K562 (cell line): Measurements from ENCODE around the gene CLIP2. TPM values are rescaled to one million over a fixed set of nuclear protein-coding genes. Genes with fewer than 3 reads are reported as not detected.
A peak's percentile ranks its signal among the peaks of the same experiment; 100 is the strongest.

Source experiments
- ATF3 ChIP-seq, 2 experiments: fragments of 450-650 bp in 1 of 2; sonication (generic) in 1 of 2; formaldehyde crosslinking in 1 of 2; IDR thresholded peaks in 1 of 2; conservative IDR thresholded peaks in 1 of 2; 2 replicates each; pipeline versions ENCODE4 v1.6.1 to v1.8.1; 2016 to 2023; ENCODE audit warnings: mild to moderate bottlenecking in 2 of 2, moderate library complexity in 2 of 2, inconsistent platforms in 1 of 2, missing genetic modification reagents in 1 of 2
- BRF1 ChIP-seq: IDR thresholded peaks from 3 replicates; pipeline ENCODE4 v1.6.1; 2011; ENCODE audit warnings: borderline replicate concordance, mild to moderate bottlenecking; ENCODE audit not compliant: insufficient read length; ENCODE audit errors: extremely low read depth
- GTF2F1 ChIP-seq: IDR thresholded peaks from 2 replicates; pipeline ENCODE4 v1.6.1; 2011; ENCODE audit warnings: low read depth, low read length, improper control_type of control experiment
- KDM5B ChIP-seq: fragments of 200-600 bp; sonication (generic); IDR thresholded peaks from 2 replicates; pipeline ENCODE4 v1.6.1; 2012; ENCODE audit warnings: low read depth, mild to moderate bottlenecking, moderate library complexity, low read length, control low read depth, inconsistent platforms; ENCODE audit not compliant: insufficient replicate concordance
- KLF16 ChIP-seq: IDR thresholded peaks from 2 replicates; pipeline ENCODE4 v1.6.1; 2016; ENCODE audit warnings: antibody characterized with exemption
- NR4A1 ChIP-seq, 2 experiments: fragments of 250-450 bp in 1 of 2; fragments of 450-650 bp in 1 of 2; sonication (Bioruptor Pico) in 1 of 2; IDR thresholded peaks; 2 replicates each; pipeline versions ENCODE4 v1.4.0 to v1.6.1; 2016 to 2020; ENCODE audit warnings: mild to moderate bottlenecking in 2 of 2, missing compliant biosample characterization in 1 of 2, missing genetic modification characterization in 1 of 2, moderate library complexity in 1 of 2
- PHF21A ChIP-seq: fragments of 450-650 bp; IDR thresholded peaks from 2 replicates; pipeline ENCODE4 v1.6.1; 2017; ENCODE audit warnings: low read depth, borderline replicate concordance
- PKNOX1 ChIP-seq: fragments of 450-650 bp; IDR thresholded peaks from 2 replicates; pipeline ENCODE4 v1.6.1; 2016
- POLR2G ChIP-seq: fragments of 200-400 bp; formaldehyde crosslinking; IDR thresholded peaks from 2 replicates; pipeline ENCODE4 v1.6.1; 2017; ENCODE audit warnings: low read depth, mild to moderate bottlenecking, antibody characterized with exemption, low read length, moderate library complexity
- SIRT6 ChIP-seq: IDR thresholded peaks from one replicate; pipeline ENCODE4 v1.6.1; 2012; ENCODE audit warnings: low read depth, mild to moderate bottlenecking, control low read depth, inconsistent platforms, low read length, moderate library complexity
- SMAD2 ChIP-seq: fragments of 150-350 bp; IDR thresholded peaks from 2 replicates; pipeline ENCODE4 v1.6.1; 2014; ENCODE audit warnings: low read depth, mild to moderate bottlenecking, low read length
- SMARCB1 ChIP-seq: IDR thresholded peaks from 2 replicates; pipeline ENCODE4 v1.6.1; 2011; ENCODE audit warnings: improper control_type of control experiment, low read depth; ENCODE audit not compliant: insufficient read length
- SNIP1 ChIP-seq: fragments of 450-650 bp; IDR thresholded peaks from 2 replicates; pipeline ENCODE4 v1.7.1; 2017; ENCODE audit warnings: low read depth, mild to moderate bottlenecking
- STAT5B ChIP-seq: fragments of 250-450 bp; sonication (Bioruptor Pico); IDR thresholded peaks from 2 replicates; pipeline ENCODE4 v1.8.0; 2021; ENCODE audit warnings: mild to moderate bottlenecking, inconsistent platforms
- TEAD2 ChIP-seq: fragments of 450-650 bp; IDR thresholded peaks from 2 replicates; pipeline ENCODE4 v1.6.1; 2016; ENCODE audit warnings: missing genetic modification characterization, control low read depth, missing compliant biosample characterization
- TRIM28 ChIP-seq: fragments of 450-650 bp; IDR thresholded peaks from 2 replicates; pipeline ENCODE4 v1.6.1; 2017
- TSHZ1 ChIP-seq: fragments of 250-450 bp; sonication (Bioruptor Pico); IDR thresholded peaks from 2 replicates; pipeline ENCODE4 v1.4.0; 2020; ENCODE audit warnings: mild to moderate bottlenecking, moderate library complexity
- ZC3H4 ChIP-seq: sonication (generic); formaldehyde crosslinking; IDR thresholded peaks from 2 replicates; pipeline ENCODE4 v1.9.0; 2021; ENCODE audit warnings: missing genetic modification reagents, borderline replicate concordance
- ZNF143 ChIP-seq: sonication (generic); formaldehyde crosslinking; IDR thresholded peaks from 2 replicates; pipeline ENCODE4 v1.9.0; 2022; ENCODE audit warnings: mild to moderate bottlenecking, missing genetic modification reagents
- ZNF398 ChIP-seq: fragments of 250-450 bp; sonication (Bioruptor Pico); IDR thresholded peaks from 2 replicates; pipeline ENCODE4 v1.8.0; 2021; ENCODE audit warnings: moderate library complexity, mild to moderate bottlenecking, inconsistent platforms
- ZNF436 ChIP-seq: fragments of 250-450, 450-650 bp; sonication (Bioruptor Pico); formaldehyde crosslinking; IDR thresholded peaks from 2 replicates; pipeline ENCODE4 v1.7.0; 2020; ENCODE audit warnings: mild to moderate bottlenecking
- ZNF644 ChIP-seq: fragments of 200-800 bp; sonication (Bioruptor generic); IDR thresholded peaks from 2 replicates; pipeline ENCODE4 v1.6.1; 2016; ENCODE audit warnings: low read depth, missing genetic modification characterization, missing compliant biosample characterization
- polyA plus RNA-seq, 8 experiments: library from polyadenylated mRNA; depleted of rRNA in 4 of 8; stranded (reverse) in 5 of 8; unstranded in 3 of 8; fragments of >200 nt; fragmentation: Nextera tagmentation in 2 of 8; fragmentation: Illumina TruSeq in 1 of 8; extraction: Ambion mirVana in 2 of 8; extraction: Trizol in 1 of 8; gene quantifications; 2 replicates each; pipeline versions ENCODE4 v1.2.1 to v1.2.3, GENCODE V29; 2011 to 2014; ENCODE audit warnings: inconsistent platforms in 1 of 8, missing spikeins in 1 of 8
- total RNA-seq, 7 experiments: library from RNA; depleted of rRNA in 6 of 7; stranded (reverse); fragments of >200 nt in 6 of 7; fragmentation: Illumina TruSeq in 2 of 7; extraction: Trizol in 2 of 7; gene quantifications; 2 replicates each; pipeline versions ENCODE4 v1.2.1 to v1.2.3, GENCODE V29; 2011 to 2021; ENCODE audit warnings: low replicate concordance in 1 of 7

The CLIP2 gene
- total and polyA plus RNA-seq, 9 of the 15 experiments (the other 6 are each of a cell fraction or from before 2014, with no cell fraction given) = 0.07 to 5.4 (median 2.1) TPM

- TF ChIP-seq ATF3 (IDR thresholded peaks at IDR 0.05) = no peak
- no peak for TF ChIP-seq ATF3 (CRISPR knock-in tag; conservative IDR thresholded peaks at IDR 0.05)
- TF ChIP-seq ZNF143 = no peak
- no peak for TF ChIP-seq KDM5B
- no peak for TF ChIP-seq NR4A1 (CRISPR knock-in tag; IDR thresholded peaks at IDR 0.05)
- no peak for TF ChIP-seq NR4A1 (tag; IDR thresholded peaks at IDR 0.05)
- TF ChIP-seq GTF2F1 = no peak
- no peak for TF ChIP-seq POLR2G
- no peak for TF ChIP-seq SMAD2
- TF ChIP-seq ZNF398 (CRISPR knock-in tag) = no peak
- no peak for TF ChIP-seq ZNF644 (tag)
- TF ChIP-seq STAT5B (CRISPR knock-in tag) = no peak
- no peak for TF ChIP-seq TSHZ1 (CRISPR knock-in tag)
- no peak for TF ChIP-seq PKNOX1
- no peak for TF ChIP-seq TRIM28
- no peak for TF ChIP-seq SIRT6
- TF ChIP-seq ZC3H4 = no peak
- TF ChIP-seq ZNF436 (CRISPR knock-in tag) = no peak
- no peak for TF ChIP-seq PHF21A
- TF ChIP-seq TEAD2 (tag) = no peak
- peak; percentile 58; the same call in 1 of the 2 replicates for TF ChIP-seq KLF16
- TF ChIP-seq BRF1 = no peak
- no peak for TF ChIP-seq SNIP1
- TF ChIP-seq SMARCB1 = no peak
Observed at GRCh38 chr7:74417419-74417971, 128.3 kb downstream of the CLIP2 start (continued).
